Stimulated activated effector memory CD8-positive, alpha-beta T cell treated with anti-CD3 and anti-CD28 coated beads, Interleukin-12 subunit alpha, Interleukin-12 subunit beta, amount 100 ng/mL, for 72 hours (primary cell): ENCODE results near the gene CDK17.
"Not testable (repeated sequence)": the region's sequence is repeated elsewhere in the genome, so short reads cannot be mapped to it uniquely, and the experiment has no call there.

Experiments used
- ATAC-seq: fragments of 150-1000 bp; cut with Tn5 transposase; 2 replicates; pipeline ENCODE4 v1.10.0; 2021
- DNase-seq, 2 donors: peaks; one replicate each; pipeline ENCODE4 v3.0.0; 2021 to 2022; ENCODE audit warnings: low spot score in 2 of 2
- H3K27ac Mint-ChIP-seq: one replicate; pipeline ENCODE4 v1.8.0; 2022; ENCODE audit warnings: mild to moderate bottlenecking, mixed read lengths
- H3K36me3 Mint-ChIP-seq: one replicate; pipeline ENCODE4 v1.8.0; 2022; ENCODE audit warnings: mild to moderate bottlenecking, mixed read lengths
- H3K4me1 Mint-ChIP-seq: one replicate; pipeline ENCODE4 v1.8.0; 2022; ENCODE audit warnings: mixed read lengths
- H3K4me3 Mint-ChIP-seq: one replicate; pipeline ENCODE4 v1.8.0; 2022; ENCODE audit warnings: mild to moderate bottlenecking, mixed read lengths
- H3K9me3 Mint-ChIP-seq: one replicate; pipeline ENCODE4 v1.8.0; 2022; ENCODE audit warnings: mixed read lengths

The CDK17 gene

GRCh38 chr12:96399919-96400630 lies at the start of gene CDK17:
Gene CDK17, minus strand, starts transcription at chr12:96400439. Its CDS starts 65,603 bp downstream, at chr12:96334836.
- DNase-seq (peak; percentile 84 to 91), ATAC-seq (peak; percentile 73)
- Mint-ChIP-seq H3K4me1 (peaks cover 28% of the 10 kb centered on the region), H3K4me3 (peak within 1 kb of the TSS; percentile 85), H3K36me3 (peaks cover 22% of the 10 kb centered on the region), H3K9me3 (no peaks in the 10 kb centered on the region), H3K27ac (peak within 1 kb of the TSS; percentile 92)

GRCh38 chr12:96448300-96448699 lies 48.1 kb upstream of the CDK17 start:
- peaks cover 25% of the 10 kb centered on the region for H3K4me1 Mint-ChIP-seq
- DNase-seq (no peak), ATAC-seq (no peak)
- no peak overlapping the region for H3K27ac Mint-ChIP-seq
- H3K36me3 Mint-ChIP-seq: no peaks in the 10 kb centered on the region
- H3K4me3 Mint-ChIP-seq: no peak overlapping the region
- no peaks in the 10 kb centered on the region for H3K9me3 Mint-ChIP-seq

GRCh38 chr12:96447256-96447655 lies 47.0 kb upstream of the CDK17 start:
- Mint-ChIP-seq H3K4me1 (peaks cover 25% of the 10 kb centered on the region), H3K9me3 (no peaks in the 10 kb centered on the region), H3K36me3 (no peaks in the 10 kb centered on the region), H3K4me3 (no peak overlapping the region), H3K27ac (peak overlapping the region; percentile 94)
- no peak for DNase-seq
- ATAC-seq: no peak

GRCh38 chr12:96445691-96446583 lies 45.7 kb upstream of the CDK17 start:
- no peaks in the 10 kb centered on the region for H3K9me3 Mint-ChIP-seq
- H3K27ac Mint-ChIP-seq: peak overlapping the region; percentile 94
- H3K4me1 Mint-ChIP-seq: peaks cover 32% of the 10 kb centered on the region
- no peaks in the 10 kb centered on the region for H3K36me3 Mint-ChIP-seq
- DNase-seq (peak; percentile 24 to 75), ATAC-seq (peak; percentile 100)
- peak overlapping the region; percentile 54 for H3K4me3 Mint-ChIP-seq

GRCh38 chr12:96444399-96444798 lies 44.2 kb upstream of the CDK17 start:
- no peak overlapping the region for H3K27ac Mint-ChIP-seq
- no peak for ATAC-seq
- peaks cover 32% of the 10 kb centered on the region for H3K4me1 Mint-ChIP-seq
- no peaks in the 10 kb centered on the region for H3K36me3 Mint-ChIP-seq
- DNase-seq: no peak
- H3K4me3 Mint-ChIP-seq: peak overlapping the region; percentile 54
- H3K9me3 Mint-ChIP-seq: no peaks in the 10 kb centered on the region

- H3K4me1 Mint-ChIP-seq: peaks cover 39% of the 10 kb centered on the region
Observed at GRCh38 chr12:96442906-96443305, 42.7 kb upstream of the CDK17 start.

GRCh38 chr12:96441816-96442215 lies 41.6 kb upstream of the CDK17 start:
- no peak for DNase-seq
- Mint-ChIP-seq H3K9me3 (no peaks in the 10 kb centered on the region), H3K27ac (peak overlapping the region; percentile 51), H3K4me3 (no peak overlapping the region), H3K4me1 (peaks cover 39% of the 10 kb centered on the region), H3K36me3 (no peaks in the 10 kb centered on the region)
- ATAC-seq: no peak

More at GRCh38 chr12:96442906-96443305, 42.7 kb upstream of the CDK17 start:
- no peak for ATAC-seq
- Mint-ChIP-seq H3K9me3 (no peaks in the 10 kb centered on the region), H3K27ac (no peak overlapping the region), H3K36me3 (no peaks in the 10 kb centered on the region), H3K4me3 (no peak overlapping the region)
- no peak for DNase-seq

GRCh38 chr12:96438330-96438729 lies 38.1 kb upstream of the CDK17 start:
- H3K36me3 Mint-ChIP-seq: no peaks in the 10 kb centered on the region
- H3K4me1 Mint-ChIP-seq: peaks cover 21% of the 10 kb centered on the region
- DNase-seq (no peak), ATAC-seq (no peak)
- peaks cover 2% of the 10 kb centered on the region for H3K9me3 Mint-ChIP-seq
- no peak overlapping the region for H3K4me3 Mint-ChIP-seq
- H3K27ac Mint-ChIP-seq: no peak overlapping the region

- Mint-ChIP-seq H3K4me3 (no peak overlapping the region), H3K4me1 (peaks cover 20% of the 10 kb centered on the region), H3K36me3 (no peaks in the 10 kb centered on the region), H3K27ac (no peak overlapping the region), H3K9me3 (peaks cover 2% of the 10 kb centered on the region)
- ATAC-seq (no peak), DNase-seq (no peak)
Observed at GRCh38 chr12:96437171-96437445, 36.9 kb upstream of the CDK17 start.

- Mint-ChIP-seq H3K27ac (no peak overlapping the region), H3K4me3 (no peak overlapping the region)
- DNase-seq: no peak
Observed at GRCh38 chr12:96436366-96437170, 36.3 kb upstream of the CDK17 start.

GRCh38 chr12:96434107-96434506 lies 33.9 kb upstream of the CDK17 start:
- no peaks in the 10 kb centered on the region for H3K36me3 Mint-ChIP-seq
- peaks cover 14% of the 10 kb centered on the region for H3K4me1 Mint-ChIP-seq
- H3K27ac Mint-ChIP-seq: peak overlapping the region; percentile 8
- H3K9me3 Mint-ChIP-seq: peaks cover 2% of the 10 kb centered on the region
- ATAC-seq (peak; percentile 100), DNase-seq (peak; percentile 25 to 77)
- peak overlapping the region; percentile 2 for H3K4me3 Mint-ChIP-seq

More at GRCh38 chr12:96436366-96437170, 36.3 kb upstream of the CDK17 start:
- Mint-ChIP-seq H3K4me1 (peaks cover 15% of the 10 kb centered on the region), H3K36me3 (no peaks in the 10 kb centered on the region), H3K9me3 (peaks cover 2% of the 10 kb centered on the region)
- ATAC-seq: no peak

- H3K36me3 Mint-ChIP-seq, ATAC-seq, H3K4me3 Mint-ChIP-seq, H3K27ac Mint-ChIP-seq, H3K9me3 Mint-ChIP-seq, DNase-seq: not testable (repeated sequence)
- H3K4me1 Mint-ChIP-seq: peaks cover 13% of the 10 kb centered on the region
Observed at GRCh38 chr12:96432496-96433321, 32.5 kb upstream of the CDK17 start.

- H3K4me1 Mint-ChIP-seq: peaks cover 23% of the 10 kb centered on the region
- DNase-seq (no peak), ATAC-seq (no peak)
- no peak overlapping the region for H3K4me3 Mint-ChIP-seq
- H3K27ac Mint-ChIP-seq: no peak overlapping the region
- no peaks in the 10 kb centered on the region for H3K36me3 Mint-ChIP-seq
- peaks cover 2% of the 10 kb centered on the region for H3K9me3 Mint-ChIP-seq
Observed at GRCh38 chr12:96431067-96431466, 30.8 kb upstream of the CDK17 start.

- ATAC-seq (peak; percentile 85), DNase-seq (no peak)
- Mint-ChIP-seq H3K27ac (no peak overlapping the region), H3K9me3 (no peaks in the 10 kb centered on the region), H3K36me3 (no peaks in the 10 kb centered on the region), H3K4me1 (peaks cover 28% of the 10 kb centered on the region), H3K4me3 (no peak overlapping the region)
Observed at GRCh38 chr12:96427269-96427729, 27.1 kb upstream of the CDK17 start.
